GM20000 (cell line): ENCODE data around the gene TDRD7.

ENCODE experiments used
- DNase-seq: peaks from one replicate; pipeline ENCODE4 v3.0.0; 2012; ENCODE audit warnings: low spot score
- CTCF ChIP-seq: IDR thresholded peaks from 2 replicates; pipeline ENCODE4 v1.5.1; 2012; ENCODE audit warnings: mild to moderate bottlenecking, control low read depth; ENCODE audit errors: extremely low read depth, missing control alignments

The TDRD7 gene

GRCh38 chr9:97510797-97511654 is 99.1 kb downstream of the TDRD7 start:
- DNase-seq, result peak; percentile 69
- TF ChIP-seq CTCF, result no peak

GRCh38 chr9:97511655-97512427 is 99.9 kb downstream of the TDRD7 start:
- DNase-seq, result no peak
- TF ChIP-seq CTCF, result no peak

GRCh38 chr9:97512966-97513560 is 101.2 kb downstream of the TDRD7 start:
- TF ChIP-seq CTCF, result no peak
- no peak for DNase-seq

- no peak for TF ChIP-seq CTCF
- no peak for DNase-seq
Measured at GRCh38 chr9:97514531-97514930, 102.6 kb downstream of the TDRD7 start.

- no peak for TF ChIP-seq CTCF
Measured at GRCh38 chr9:97515662-97516061, 103.8 kb downstream of the TDRD7 start.

GRCh38 chr9:97516111-97516510 is 104.2 kb downstream of the TDRD7 start:
- no peak for DNase-seq
- TF ChIP-seq CTCF, result no peak

More at GRCh38 chr9:97515662-97516061, 103.8 kb downstream of the TDRD7 start:
- no peak for DNase-seq
